GM18508 (cell line): ENCODE data around the gene IL21R.
"Not testable (repeated sequence)": the region's sequence is repeated elsewhere in the genome, so short reads cannot be mapped to it uniquely, and the experiment has no call there.

Source experiments
- ATAC-seq: cut with Tn5 transposase; IDR thresholded peaks from one replicate; pipeline ENCODE4 v1.9.1; 2021; ENCODE audit warnings: moderate number of reproducible peaks; ENCODE audit not compliant: insufficient read depth, unreplicated experiment

Gene IL21R

GRCh38 chr16:27424772-27425498, 23.0 kb downstream of the IL21R start:
- ATAC-seq: no peak

- ATAC-seq: no peak
These were observed 24.0 kb downstream of the IL21R start for GRCh38 chr16:27425961-27426360.

- no peak for ATAC-seq
These were observed 24.7 kb downstream of the IL21R start for GRCh38 chr16:27426423-27427408.

- ATAC-seq: no peak
These were observed 25.6 kb downstream of the IL21R start for GRCh38 chr16:27427538-27427937.

- no peak for ATAC-seq
These were observed 26.2 kb downstream of the IL21R start for GRCh38 chr16:27428026-27428785.

- no peak for ATAC-seq
These were observed 27.4 kb downstream of the IL21R start for GRCh38 chr16:27429330-27429871.

- ATAC-seq: no peak
These were observed 28.0 kb downstream of the IL21R start for GRCh38 chr16:27429981-27430441.

GRCh38 chr16:27430512-27430911, 28.5 kb downstream of the IL21R start:
- ATAC-seq: no peak

- ATAC-seq: no peak
These were observed 29.0 kb downstream of the IL21R start for GRCh38 chr16:27430923-27431484.

GRCh38 chr16:27431773-27432532, 30.0 kb downstream of the IL21R start:
- no peak for ATAC-seq

GRCh38 chr16:27432558-27432957, 30.6 kb downstream of the IL21R start:
- ATAC-seq: no peak

GRCh38 chr16:27433191-27433590, 31.2 kb downstream of the IL21R start:
- not testable (repeated sequence) for ATAC-seq

GRCh38 chr16:27433636-27434035, 31.7 kb downstream of the IL21R start:
- no peak for ATAC-seq

GRCh38 chr16:27434141-27435051, 32.4 kb downstream of the IL21R start:
- ATAC-seq: no peak

- ATAC-seq: not testable (repeated sequence)
These were observed 33.2 kb downstream of the IL21R start for GRCh38 chr16:27435146-27435545.

GRCh38 chr16:27436065-27436464, 34.1 kb downstream of the IL21R start:
- ATAC-seq: no peak

GRCh38 chr16:27436921-27437650, 35.1 kb downstream of the IL21R start:
- ATAC-seq: no peak
